Neural progenitor cell (in vitro differentiated cells): ENCODE data around the gene POR. TPM values are rescaled to one million over a fixed set of nuclear protein-coding genes. Genes with fewer than 3 reads are reported as not detected.

ENCODE experiments used
- DNase-seq: peaks from one replicate; pipeline ENCODE4 v3.0.0-alpha.2; 2016; ENCODE audit warnings: low spot score
- H2AFZ ChIP-seq: fragments of 200-600 bp; sonication (generic); replicated peaks from 2 replicates; pipeline ENCODE4 v1.6.1; 2016; ENCODE audit warnings: antibody characterized with exemption
- H3F3A ChIP-seq: fragments of 200-600 bp; sonication (generic); 2 replicates; pipeline ENCODE4 v1.6.1; 2016; ENCODE audit warnings: antibody characterized with exemption, low read depth
- H3K27ac ChIP-seq: fragments of 200-600 bp; sonication (generic); 2 replicates; pipeline ENCODE4 v1.5.1; 2016; ENCODE audit warnings: mild to moderate bottlenecking
- H3K27me3 ChIP-seq: fragments of 200-600 bp; sonication (generic); 2 replicates; pipeline ENCODE4 v1.6.1; 2016; ENCODE audit warnings: mild to moderate bottlenecking, moderate library complexity
- H3K36me3 ChIP-seq: fragments of 200-600 bp; sonication (generic); 2 replicates; pipeline ENCODE4 v1.5.1; 2016
- H3K4me1 ChIP-seq: fragments of 200-600 bp; sonication (generic); 2 replicates; pipeline ENCODE4 v1.6.1; 2016; ENCODE audit warnings: mixed run types
- H3K4me2 ChIP-seq: fragments of 200-600 bp; sonication (generic); 2 replicates; pipeline ENCODE4 v1.6.1; 2016
- H3K4me3 ChIP-seq: fragments of 200-600 bp; sonication (generic); 2 replicates; pipeline ENCODE4 v1.5.1; 2016
- H3K79me2 ChIP-seq: fragments of 200-600 bp; sonication (generic); 2 replicates; pipeline ENCODE4 v1.6.1; 2016; ENCODE audit warnings: low read depth
- H3K9ac ChIP-seq: fragments of 200-600 bp; sonication (generic); 2 replicates; pipeline ENCODE4 v1.6.1; 2016
- H3K9me3 ChIP-seq: fragments of 200-600 bp; sonication (generic); 2 replicates; pipeline ENCODE4 v1.5.1; 2016; ENCODE audit warnings: low read depth
- H4K20me1 ChIP-seq: fragments of 200-600 bp; sonication (generic); 2 replicates; pipeline ENCODE4 v1.6.1; 2016; ENCODE audit warnings: low read depth
- H3K27ac Mint-ChIP-seq: 3 replicates; pipeline ENCODE4 v1.8.0; 2021; ENCODE audit warnings: mixed read lengths
- H3K27me3 Mint-ChIP-seq: 2 replicates; pipeline ENCODE4 v1.8.0; 2022; ENCODE audit warnings: low read depth, mild to moderate bottlenecking, inconsistent platforms, moderate library complexity, mixed read lengths; ENCODE audit not compliant: insufficient read depth
- H3K36me3 Mint-ChIP-seq: 3 replicates; pipeline ENCODE4 v1.8.0; 2021; ENCODE audit warnings: mixed read lengths
- H3K4me1 Mint-ChIP-seq: 3 replicates; pipeline ENCODE4 v1.8.0; 2021; ENCODE audit warnings: mixed read lengths
- H3K4me3 Mint-ChIP-seq: 3 replicates; pipeline ENCODE4 v1.8.0; 2021; ENCODE audit warnings: mild to moderate bottlenecking, moderate library complexity, mixed read lengths
- H3K9me3 Mint-ChIP-seq: 3 replicates; pipeline ENCODE4 v1.8.0; 2020; ENCODE audit warnings: mixed read lengths
- EZH2 ChIP-seq: fragments of 200-600 bp; sonication (generic); IDR thresholded peaks from 2 replicates; pipeline ENCODE4 v1.6.1; 2017; ENCODE audit warnings: antibody characterized with exemption, mild to moderate bottlenecking, moderate library complexity
- EZH2phosphoT487 ChIP-seq: fragments of 200-600 bp; sonication (generic); IDR thresholded peaks from 2 replicates; pipeline ENCODE4 v1.6.1; 2017; ENCODE audit warnings: antibody characterized with exemption
- total RNA-seq: library from RNA; depleted of rRNA; stranded (reverse); fragments of >200 nt; gene quantifications from 2 replicates; pipeline ENCODE4 v1.2.3, GENCODE V29; 2015; ENCODE audit warnings: low replicate concordance
- TF ChIP-seq, protein P1 (sequence below): fragments of 200-600 bp; sonication (generic); IDR thresholded peaks from 2 replicates; pipeline ENCODE4 v1.5.1; 2017; ENCODE audit warnings: antibody characterized with exemption, mild to moderate bottlenecking

Gene POR
- total RNA-seq, 1 donor from 2014 or later, result 38.6 TPM

- no peaks in the 10 kb centered on the region for H3K9me3 Mint-ChIP-seq
- Histone ChIP-seq H3K36me3 (no peaks in the 10 kb centered on the region), H3K4me3 (no peak overlapping the region), H3K27me3 (no peaks in the 10 kb centered on the region), H3K4me2 (no peak overlapping the region), H3K9me3 (no peaks in the 10 kb centered on the region), H3K9ac (no peak overlapping the region), H3K27ac (peak overlapping the region; percentile 20), H3K4me1 (peaks cover 42% of the 10 kb centered on the region), H2AFZ (no peak overlapping the region), H3F3A (peaks cover 20% of the 10 kb centered on the region), H4K20me1 (peaks cover 32% of the 10 kb centered on the region), H3K79me2 (no peaks in the 10 kb centered on the region)
- DNase-seq, result no peak
- TF ChIP-seq EZH2phosphoT487, result no peak
- TF ChIP-seq, protein P1, sequence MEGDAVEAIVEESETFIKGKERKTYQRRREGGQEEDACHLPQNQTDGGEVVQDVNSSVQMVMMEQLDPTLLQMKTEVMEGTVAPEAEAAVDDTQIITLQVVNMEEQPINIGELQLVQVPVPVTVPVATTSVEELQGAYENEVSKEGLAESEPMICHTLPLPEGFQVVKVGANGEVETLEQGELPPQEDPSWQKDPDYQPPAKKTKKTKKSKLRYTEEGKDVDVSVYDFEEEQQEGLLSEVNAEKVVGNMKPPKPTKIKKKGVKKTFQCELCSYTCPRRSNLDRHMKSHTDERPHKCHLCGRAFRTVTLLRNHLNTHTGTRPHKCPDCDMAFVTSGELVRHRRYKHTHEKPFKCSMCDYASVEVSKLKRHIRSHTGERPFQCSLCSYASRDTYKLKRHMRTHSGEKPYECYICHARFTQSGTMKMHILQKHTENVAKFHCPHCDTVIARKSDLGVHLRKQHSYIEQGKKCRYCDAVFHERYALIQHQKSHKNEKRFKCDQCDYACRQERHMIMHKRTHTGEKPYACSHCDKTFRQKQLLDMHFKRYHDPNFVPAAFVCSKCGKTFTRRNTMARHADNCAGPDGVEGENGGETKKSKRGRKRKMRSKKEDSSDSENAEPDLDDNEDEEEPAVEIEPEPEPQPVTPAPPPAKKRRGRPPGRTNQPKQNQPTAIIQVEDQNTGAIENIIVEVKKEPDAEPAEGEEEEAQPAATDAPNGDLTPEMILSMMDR, result no peak
- no peak for TF ChIP-seq EZH2
- peak overlapping the region; percentile 74 for H3K4me3 Mint-ChIP-seq
- H3K27me3 Mint-ChIP-seq, result peaks cover 8% of the 10 kb centered on the region
- H3K4me1 Mint-ChIP-seq, result peaks cover 88% of the 10 kb centered on the region
- H3K36me3 Mint-ChIP-seq, result peaks cover 12% of the 10 kb centered on the region
- H3K27ac Mint-ChIP-seq, result peak overlapping the region; percentile 98
These were observed 51.4 kb downstream of the POR start for GRCh38 chr7:75966190-75966961.

GRCh38 chr7:75967055-75967454 is 52.1 kb downstream of the POR start:
- peak overlapping the region; percentile 16 for H3K4me2 ChIP-seq
- no peaks in the 10 kb centered on the region for H3K27me3 ChIP-seq
- Mint-ChIP-seq H3K27ac (peak overlapping the region; percentile 98), H3K4me1 (peaks cover 88% of the 10 kb centered on the region), H3K27me3 (peaks cover 8% of the 10 kb centered on the region), H3K9me3 (no peaks in the 10 kb centered on the region), H3K36me3 (peaks cover 16% of the 10 kb centered on the region), H3K4me3 (peak overlapping the region; percentile 74)
- H3K9ac ChIP-seq, result no peak overlapping the region
- H3K27ac ChIP-seq, result peak overlapping the region; percentile 20
- H3K4me3 ChIP-seq, result no peak overlapping the region
- peaks cover 42% of the 10 kb centered on the region for H3K4me1 ChIP-seq
- TF ChIP-seq EZH2phosphoT487 (no peak), EZH2 (no peak)
- TF ChIP-seq, protein P1, result no peak
- H3K79me2 ChIP-seq, result no peaks in the 10 kb centered on the region
- no peak for DNase-seq
- no peak overlapping the region for H2AFZ ChIP-seq
- no peaks in the 10 kb centered on the region for H3K36me3 ChIP-seq
- H4K20me1 ChIP-seq, result peaks cover 28% of the 10 kb centered on the region
- H3F3A ChIP-seq, result peaks cover 17% of the 10 kb centered on the region
- no peaks in the 10 kb centered on the region for H3K9me3 ChIP-seq

- H2AFZ ChIP-seq, result no peak overlapping the region
- H3K4me3 ChIP-seq, result no peak overlapping the region
- H3K9me3 ChIP-seq, result no peaks in the 10 kb centered on the region
- peaks cover 89% of the 10 kb centered on the region for H3K4me1 Mint-ChIP-seq
- DNase-seq, result peak; percentile 45
- H3K9ac ChIP-seq, result no peak overlapping the region
- peak overlapping the region; percentile 98 for H3K27ac Mint-ChIP-seq
- H3K4me3 Mint-ChIP-seq, result peak overlapping the region; percentile 74
- peaks cover 8% of the 10 kb centered on the region for H3K27me3 Mint-ChIP-seq
- H3K36me3 ChIP-seq, result no peaks in the 10 kb centered on the region
- H3K79me2 ChIP-seq, result no peaks in the 10 kb centered on the region
- H4K20me1 ChIP-seq, result peaks cover 23% of the 10 kb centered on the region
- no peaks in the 10 kb centered on the region for H3K27me3 ChIP-seq
- peaks cover 20% of the 10 kb centered on the region for H3K36me3 Mint-ChIP-seq
- TF ChIP-seq EZH2, result no peak
- TF ChIP-seq, protein P1, result no peak
- no peak for TF ChIP-seq EZH2phosphoT487
- H3F3A ChIP-seq, result peaks cover 17% of the 10 kb centered on the region
- H3K4me1 ChIP-seq, result peaks cover 39% of the 10 kb centered on the region
- H3K4me2 ChIP-seq, result peak overlapping the region; percentile 16
- H3K27ac ChIP-seq, result peak overlapping the region; percentile 23
- no peaks in the 10 kb centered on the region for H3K9me3 Mint-ChIP-seq
These were observed 52.6 kb downstream of the POR start for GRCh38 chr7:75967487-75967997.
